Chondrocyte (in vitro differentiated cells): ENCODE data around the gene ARHGAP28. TPM values are rescaled to one million over a fixed set of nuclear protein-coding genes. Genes with fewer than 3 reads are reported as not detected.

ENCODE experiments used
- DNase-seq: peaks from one replicate; pipeline ENCODE4 v3.0.0; 2021; ENCODE audit warnings: mixed read lengths, low spot score
- H3K27ac Mint-ChIP-seq: one replicate; pipeline ENCODE4 v1.8.0; 2021; ENCODE audit warnings: mild to moderate bottlenecking, moderate library complexity, mixed read lengths; ENCODE audit not compliant: unreplicated experiment
- H3K27me3 Mint-ChIP-seq: 2 replicates; pipeline ENCODE4 v1.8.0; 2021; ENCODE audit warnings: low read depth, mixed read lengths
- H3K36me3 Mint-ChIP-seq: 2 replicates; pipeline ENCODE4 v1.8.0; 2021; ENCODE audit warnings: low read depth, mixed read lengths
- H3K4me1 Mint-ChIP-seq: 2 replicates; pipeline ENCODE4 v1.8.0; 2021; ENCODE audit warnings: low read depth, mild to moderate bottlenecking, mixed read lengths
- H3K4me3 Mint-ChIP-seq: one replicate; pipeline ENCODE4 v1.8.0; 2021; ENCODE audit warnings: mild to moderate bottlenecking, moderate library complexity, mixed read lengths; ENCODE audit not compliant: unreplicated experiment
- H3K9me3 Mint-ChIP-seq: 2 replicates; pipeline ENCODE4 v1.8.0; 2021; ENCODE audit warnings: low read depth, mixed read lengths
- CTCF ChIP-seq: fragments of 200-600 bp; sonication (generic); IDR thresholded peaks from 2 replicates; pipeline ENCODE4 v1.5.0; 2021; ENCODE audit warnings: antibody characterized with exemption, mild to moderate bottlenecking, moderate library complexity
- total RNA-seq: library from RNA; stranded (reverse); gene quantifications from 3 replicates; pipeline ENCODE4 v1.2.1, GENCODE V29; 2021

ARHGAP28 gene
- total RNA-seq, 1 donor from 2014 or later = 18.1 TPM

GRCh38 chr18:6741232-6741663 is 11.7 kb downstream of the ARHGAP28 start:
- Mint-ChIP-seq H3K27ac (peak overlapping the region; percentile 100), H3K36me3 (no peaks in the 10 kb centered on the region), H3K9me3 (no peaks in the 10 kb centered on the region), H3K4me1 (peaks cover 78% of the 10 kb centered on the region), H3K4me3 (peak overlapping the region; percentile 39), H3K27me3 (no peaks in the 10 kb centered on the region)
- no peak for TF ChIP-seq CTCF
- DNase-seq = no peak

DNA sequence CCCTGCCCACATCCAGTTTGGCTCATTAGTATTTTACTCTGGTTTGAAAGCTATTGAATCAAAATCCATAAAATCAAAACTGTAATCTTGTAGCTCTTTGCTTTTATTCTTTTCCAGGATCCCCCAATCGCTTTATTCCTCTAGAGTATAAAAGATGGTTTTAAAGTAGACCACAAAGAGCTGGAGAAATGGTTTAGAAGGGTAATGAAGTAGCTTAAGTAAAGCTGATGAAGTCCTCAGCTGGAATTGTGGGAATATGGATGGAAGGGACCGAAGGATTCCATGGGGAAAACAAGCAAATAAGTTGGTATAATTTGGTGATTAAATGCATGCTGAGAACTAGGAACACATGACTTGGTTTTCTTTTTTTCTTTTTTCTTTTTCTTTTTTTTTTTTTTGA is 12.3 kb downstream of the ARHGAP28 start:
- H3K27ac Mint-ChIP-seq = peak overlapping the region; percentile 100
- no peak for DNase-seq
- H3K27me3 Mint-ChIP-seq = no peaks in the 10 kb centered on the region
- peaks cover 82% of the 10 kb centered on the region for H3K4me1 Mint-ChIP-seq
- H3K4me3 Mint-ChIP-seq = no peak overlapping the region
- H3K9me3 Mint-ChIP-seq = no peaks in the 10 kb centered on the region
- no peak for TF ChIP-seq CTCF
- H3K36me3 Mint-ChIP-seq = no peaks in the 10 kb centered on the region

DNA sequence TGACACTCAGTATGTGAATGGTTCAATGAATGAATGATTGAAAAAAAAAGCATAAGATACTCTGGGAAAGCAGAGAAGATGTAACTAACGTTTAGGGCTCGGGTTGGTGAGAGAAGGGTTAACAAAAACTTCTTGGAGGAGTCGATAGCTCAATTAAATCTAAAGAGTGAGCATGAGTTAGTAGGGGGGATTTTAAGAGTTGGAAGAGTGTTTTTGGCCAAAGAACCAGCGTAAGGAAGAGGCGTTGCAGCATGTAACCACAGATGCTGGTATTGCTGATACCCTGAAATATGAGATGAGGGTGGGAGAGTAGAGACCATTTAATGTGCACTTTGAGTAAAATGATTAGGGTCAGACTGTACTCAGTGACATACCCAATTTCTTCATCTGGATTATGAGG is 14.5 kb downstream of the ARHGAP28 start:
- Mint-ChIP-seq H3K27me3 (no peaks in the 10 kb centered on the region), H3K36me3 (no peaks in the 10 kb centered on the region), H3K4me1 (peaks cover 87% of the 10 kb centered on the region), H3K4me3 (no peak overlapping the region), H3K9me3 (no peaks in the 10 kb centered on the region), H3K27ac (peak overlapping the region; percentile 24)
- no peak for DNase-seq
- no peak for TF ChIP-seq CTCF

DNA sequence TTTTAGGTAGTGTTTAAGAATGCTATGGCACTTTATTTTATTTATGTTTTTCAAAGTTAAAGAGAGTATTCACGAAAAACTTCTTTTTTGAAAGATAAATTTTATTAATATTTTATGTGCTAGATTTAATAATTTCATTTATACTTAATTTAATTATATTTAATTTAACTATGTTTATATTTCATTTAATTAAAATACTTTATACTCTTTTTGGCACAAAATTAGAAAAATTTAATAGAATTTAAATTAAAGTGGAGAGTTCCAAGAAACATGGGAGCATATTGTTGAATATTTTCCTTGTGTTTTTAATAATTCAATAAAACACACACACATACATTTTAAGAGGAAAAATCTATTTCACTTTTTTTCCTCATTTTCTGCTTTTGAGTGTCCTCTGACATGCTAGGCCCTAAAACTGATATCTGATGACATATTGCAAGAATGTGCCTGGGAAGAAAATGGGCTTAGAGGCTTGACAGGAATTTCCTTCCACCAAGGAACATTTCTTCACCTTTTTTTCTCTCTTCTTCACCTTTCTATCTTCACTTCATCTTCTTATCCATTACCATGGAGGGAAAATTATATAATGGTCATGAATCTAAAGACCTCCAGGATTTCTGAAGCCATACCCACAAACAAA is 15.4 kb downstream of the ARHGAP28 start:
- DNase-seq = no peak
- no peaks in the 10 kb centered on the region for H3K27me3 Mint-ChIP-seq
- peak overlapping the region; percentile 90 for H3K27ac Mint-ChIP-seq

GRCh38 chr18:6745504-6746031 is 16.1 kb downstream of the ARHGAP28 start:
- no peaks in the 10 kb centered on the region for H3K27me3 Mint-ChIP-seq
- H3K27ac Mint-ChIP-seq = peak overlapping the region; percentile 90
- no peak overlapping the region for H3K4me3 Mint-ChIP-seq
- no peak for DNase-seq
- TF ChIP-seq CTCF = no peak
- H3K36me3 Mint-ChIP-seq = no peaks in the 10 kb centered on the region
- no peaks in the 10 kb centered on the region for H3K9me3 Mint-ChIP-seq
- H3K4me1 Mint-ChIP-seq = peaks cover 76% of the 10 kb centered on the region

More for the DNA sequence above, 15.4 kb downstream of the ARHGAP28 start:
- Mint-ChIP-seq H3K4me1 (peaks cover 82% of the 10 kb centered on the region), H3K9me3 (no peaks in the 10 kb centered on the region), H3K36me3 (no peaks in the 10 kb centered on the region), H3K4me3 (no peak overlapping the region)
- TF ChIP-seq CTCF = no peak
